ENCODE results near the gene IVL.

Gene IVL

DNA sequence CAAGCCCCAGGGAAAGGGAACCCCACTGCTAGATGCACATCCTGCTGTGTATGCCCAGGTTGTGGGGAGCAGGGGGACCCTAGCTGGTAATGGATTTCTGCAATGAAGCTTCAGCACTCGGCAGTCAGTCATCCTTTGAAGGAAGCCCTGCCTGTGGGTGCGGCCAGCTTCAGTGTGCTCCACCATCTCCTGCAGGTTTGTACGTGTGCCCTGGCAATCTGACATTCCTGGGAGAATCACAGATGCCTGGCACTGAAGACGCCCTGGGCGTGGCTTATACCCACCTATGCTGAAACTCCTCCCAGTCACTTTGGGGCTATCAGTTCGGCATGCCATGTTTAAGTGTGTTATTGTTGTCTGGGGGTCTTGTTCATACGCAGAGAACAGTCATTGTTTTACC lies 45.4 kb downstream of the IVL start:
- no peak for DNase-seq

DNA sequence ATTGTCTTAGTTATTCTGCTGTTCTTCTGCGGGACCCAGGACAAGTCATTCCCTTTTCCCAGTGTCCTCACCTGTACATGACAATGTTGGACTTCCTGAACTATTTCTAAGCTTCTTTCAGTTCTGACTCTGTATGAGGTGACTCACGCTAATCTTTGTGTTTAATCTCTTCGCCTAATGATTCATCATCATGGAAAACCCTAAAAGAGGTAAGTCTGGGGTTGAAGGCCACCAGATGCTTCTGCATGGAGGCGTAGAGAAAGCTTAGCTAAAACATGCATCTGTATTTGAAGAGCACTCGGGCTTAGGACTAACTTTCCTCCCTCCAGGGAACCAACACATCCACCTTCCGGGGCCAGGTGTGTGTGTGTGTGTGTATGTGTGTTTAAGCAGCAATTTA lies 46.1 kb downstream of the IVL start:
- no peak for DNase-seq

DNA sequence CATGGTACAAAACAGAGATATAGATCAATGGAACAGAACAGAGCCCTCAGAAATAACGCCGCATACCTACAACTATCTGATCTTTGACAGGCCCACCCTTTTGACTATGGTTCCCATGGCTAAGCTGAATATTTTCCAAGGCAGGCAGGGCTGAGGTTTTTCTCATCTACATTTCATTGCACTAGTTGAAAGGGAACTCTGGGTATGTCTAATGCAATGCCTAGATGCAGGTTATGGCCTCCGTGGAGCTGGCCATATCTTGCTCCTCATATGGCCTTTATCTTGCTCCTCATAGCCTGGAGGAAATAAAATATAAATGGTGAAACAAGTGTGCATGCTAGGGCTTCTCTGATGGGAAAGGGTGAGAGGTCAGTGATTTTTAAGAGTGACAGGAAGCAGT lies 49.2 kb downstream of the IVL start:
- DNase-seq = no peak

DNA sequence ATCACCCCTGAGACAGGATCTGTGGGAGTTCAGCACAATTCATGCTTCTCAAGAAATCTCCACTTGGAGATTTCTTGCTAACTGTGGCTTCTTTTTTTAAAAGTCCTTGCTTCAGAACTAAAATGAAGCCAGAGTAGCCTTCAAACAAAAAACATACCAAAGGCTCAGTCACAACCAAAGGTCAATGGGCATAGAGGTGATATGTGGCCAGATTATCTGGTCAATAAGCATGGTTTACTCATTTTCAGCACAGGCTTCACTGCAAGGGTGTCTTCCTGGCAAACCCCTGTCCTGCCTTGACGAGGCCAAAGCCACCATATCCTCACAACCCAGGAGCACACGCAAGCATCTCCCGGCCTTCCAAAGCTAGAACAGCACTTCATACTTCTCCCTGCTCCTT lies 50.9 kb downstream of the IVL start:
- DNase-seq = no peak

DNA sequence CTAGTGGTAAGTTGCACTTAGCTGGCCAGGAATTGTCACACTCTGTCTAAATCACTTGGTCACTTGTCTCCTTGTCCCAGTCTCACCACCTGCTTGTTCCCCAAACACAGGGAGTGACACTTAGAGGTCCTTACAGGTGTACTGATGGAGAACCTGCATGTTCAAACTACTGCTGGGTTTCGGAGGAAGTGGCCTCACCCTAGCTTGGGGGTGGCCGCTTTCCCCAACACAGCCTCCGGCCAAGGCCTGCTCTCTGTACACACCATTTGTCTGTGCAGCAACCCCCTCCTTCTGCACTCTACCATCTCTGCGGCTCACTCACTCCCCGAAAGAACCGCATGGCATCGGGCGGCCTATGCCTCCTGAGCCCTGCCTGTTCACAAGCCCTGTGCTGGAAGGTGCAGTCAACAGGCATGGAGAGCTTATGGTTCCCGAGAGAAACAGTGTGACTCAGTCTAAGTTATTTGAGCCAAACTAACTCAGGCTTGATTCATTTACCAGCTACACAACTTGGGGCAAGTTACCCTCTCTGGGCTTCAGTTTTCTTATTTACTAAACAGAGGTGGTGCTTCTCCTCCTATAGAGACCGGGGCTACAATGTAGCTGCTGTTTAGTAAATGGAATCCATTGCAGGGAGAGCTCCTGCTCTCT lies 51.6 kb downstream of the IVL start:
- DNase-seq = no peak

DNA sequence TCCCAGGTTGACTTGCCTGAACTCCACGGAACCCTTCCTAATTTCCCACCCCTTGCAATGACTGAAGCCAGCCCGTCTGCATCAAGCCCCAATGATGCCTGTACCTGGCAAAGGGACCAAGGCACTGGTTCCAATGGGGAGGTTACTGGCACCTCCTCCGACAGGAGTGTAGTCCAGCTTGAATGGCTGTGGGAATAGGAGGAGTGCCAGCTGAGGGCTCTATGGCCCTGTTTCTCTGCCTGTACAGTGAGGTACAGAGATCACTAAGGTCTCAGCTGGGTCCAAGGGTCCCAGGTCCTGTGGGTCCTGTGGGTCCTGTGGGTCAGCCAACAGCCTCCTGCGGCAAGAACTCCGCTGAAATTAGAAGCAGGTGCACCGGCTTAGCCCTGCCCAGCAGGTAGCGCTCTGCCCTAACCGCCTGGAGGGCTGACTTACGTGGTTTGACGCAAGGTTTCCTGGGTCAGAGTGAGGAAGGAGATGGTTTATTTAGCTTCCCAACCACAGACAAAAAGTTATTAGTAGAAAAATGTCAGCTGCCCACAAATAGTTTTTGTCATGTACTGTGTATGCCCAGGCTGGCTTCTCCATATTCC lies 52.2 kb downstream of the IVL start:
- DNase-seq = no peak
